Body of pancreas (tissue), 4 donors: Measurements from ENCODE around the gene CERK.

ENCODE experiments used
- CTCF ChIP-seq, 7 experiments: fragments of 450-650 bp in 4 of 7; fragments of 200-600 bp in 3 of 7; sonication (generic) in 3 of 7; IDR thresholded peaks; one replicate each; pipeline ENCODE4 v1.5.1; 2016 to 2019; ENCODE audit warnings: antibody characterized with exemption in 7 of 7
- POLR2A ChIP-seq, 3 donors: fragments of 450-650 bp; IDR thresholded peaks; one replicate each; pipeline ENCODE4 v1.6.1; 2016; ENCODE audit warnings: antibody characterized with exemption in 3 of 3, mild to moderate bottlenecking in 2 of 3

GRCh38 chr22:46746192-46746591 lies 8.1 kb upstream of the CERK start:
- TF ChIP-seq CTCF (IDR thresholded peaks at IDR 0.05) (no peak), POLR2A (IDR thresholded peaks at IDR 0.05) (no peak)
